ENCODE measurements around the gene ATXN1. TPM values are rescaled to one million over a fixed set of nuclear protein-coding genes. Genes with fewer than 3 reads are reported as not detected.

Gene ATXN1
- total RNA-seq, 1 experiment from 2014 or later, result 8.1 TPM

- 0 out of 2 replicates have a peak, but pooled peaks have one; percentile 16 for TF ChIP-seq GTF2I (CRISPR knock-in tag; conservative IDR thresholded peaks at IDR 0.05)
- TF ChIP-seq ZNF138 (CRISPR knock-in tag; conservative IDR thresholded peaks at IDR 0.05), result no peak
- no peak for TF ChIP-seq NR1H2 (CRISPR knock-in tag; IDR thresholded peaks at IDR 0.05)
- TF ChIP-seq USF1 (CRISPR knock-in tag; IDR thresholded peaks at IDR 0.05), result no peak
- ChIA-PET POLR2A (no interaction called here), CTCF (no interaction called here)
- H3K27ac Mint-ChIP-seq, result no peak overlapping the region
- H3K4me1 Mint-ChIP-seq, result peaks cover 5% of the 10 kb centered on the region
- peaks cover 4% of the 10 kb centered on the region for H3K9me3 Mint-ChIP-seq
- H3K4me3 Mint-ChIP-seq, result no peak overlapping the region
- no peak for ATAC-seq
- DNase-seq (ENCODE audit: low spot score), result no peak
- H3K27me3 Mint-ChIP-seq (ENCODE audit: low read depth), result no peaks in the 10 kb centered on the region
- H3K36me3 Mint-ChIP-seq, result no peaks in the 10 kb centered on the region
Measured at GRCh38 chr6:16777794-16778193, 16.5 kb upstream of the ATXN1 start.

GRCh38 chr6:16776394-16777017 is 15.2 kb upstream of the ATXN1 start:
- H3K27ac Mint-ChIP-seq, result no peak overlapping the region

More at GRCh38 chr6:16776394-16777017, 15.2 kb upstream of the ATXN1 start:
- no peaks in the 10 kb centered on the region for H3K4me1 Mint-ChIP-seq
- no peaks in the 10 kb centered on the region for H3K36me3 Mint-ChIP-seq
- peaks cover 4% of the 10 kb centered on the region for H3K9me3 Mint-ChIP-seq
- DNase-seq (ENCODE audit: low spot score) (no peak), ATAC-seq (peak; percentile 69)
- H3K4me3 Mint-ChIP-seq, result no peak overlapping the region
- POLR2A ChIA-PET, result no interaction called here
- H3K27me3 Mint-ChIP-seq (ENCODE audit: low read depth), result no peaks in the 10 kb centered on the region
- TF ChIP-seq NFYB (CRISPR knock-in tag; conservative IDR thresholded peaks at IDR 0.05; ENCODE audit: low read depth) (no peak), ZNF416 (CRISPR knock-in tag; IDR thresholded peaks at IDR 0.05) (no peak), ZNF232 (CRISPR knock-in tag; IDR thresholded peaks at IDR 0.05) (no peak), ATF2 (CRISPR knock-in tag; IDR thresholded peaks at IDR 0.05; ENCODE audit: borderline replicate concordance, low read depth) (no peak), GTF2I (CRISPR knock-in tag; conservative IDR thresholded peaks at IDR 0.05) (no peak), CREM (CRISPR knock-in tag; IDR thresholded peaks at IDR 0.05) (no peak), ZSCAN18 (CRISPR knock-in tag; IDR thresholded peaks at IDR 0.05) (no peak), OVOL2 (CRISPR knock-in tag; IDR thresholded peaks at IDR 0.05; ENCODE audit: borderline replicate concordance) (no peak), GABPB1 (CRISPR knock-in tag; IDR thresholded peaks at IDR 0.05) (no peak), ZNF219 (CRISPR knock-in tag; IDR thresholded peaks at IDR 0.05; ENCODE audit: borderline replicate concordance) (no peak), E2F1 (CRISPR knock-in tag; IDR thresholded peaks at IDR 0.05) (no peak), IRF1 (CRISPR knock-in tag; IDR thresholded peaks at IDR 0.05) (no peak), CTCF (IDR thresholded peaks at IDR 0.05) (no peak), FOXJ3 (CRISPR knock-in tag; IDR thresholded peaks at IDR 0.05; ENCODE audit: borderline replicate concordance) (no peak), PREB (CRISPR knock-in tag; IDR thresholded peaks at IDR 0.05; ENCODE audit: borderline replicate concordance) (no peak), ERG (CRISPR knock-in tag; IDR thresholded peaks at IDR 0.05) (no peak), NR3C1 (CRISPR knock-in tag; conservative IDR thresholded peaks at IDR 0.05; ENCODE audit: low read depth) (no peak), FOXK1 (CRISPR knock-in tag; IDR thresholded peaks at IDR 0.05) (no peak), HMGXB4 (CRISPR knock-in tag; IDR thresholded peaks at IDR 0.05) (no peak)
- CTCF ChIA-PET, result interaction anchor here (0.8 to 1.8 kb wide), 4 partner anchors 13 to 490 kb away, joined by 3 to 5 read pairs (median 4); no protein-coding TSS in a partner anchor

Data from WTC11 (cell line).